ENCODE measurements around the gene DDX1.

- no peak for TF ChIP-seq CTCF (conservative IDR thresholded peaks at IDR 0.05)
- no peak for TF ChIP-seq EZH2 (IDR thresholded peaks at IDR 0.05; ENCODE audit: low read depth)
These were observed 52.3 kb downstream of the DDX1 start for GRCh38 chr2:15643791-15644585.
